Activated naive CD4-positive, alpha-beta T cell treated with anti-CD3 and anti-CD28 coated beads, Interleukin-2, amount 10 ng/mL, durations not matched to agents 7 days and 5 days (primary cell): ENCODE data around the gene MEGF8.

Experiments used
- CTCF ChIA-PET: fragments of 350-600 bp; sonication (Branson Sonifier 250); formaldehyde crosslinking; loops from one replicate; lab custom pipeline; 2021; ENCODE audit warnings: antibody characterized with exemption; lab: Charles Lee
- DNase-seq: peaks from one replicate; pipeline ENCODE4 v3.0.0-alpha.2; 2020
- H3K27ac Mint-ChIP-seq: one replicate; pipeline ENCODE4 v1.8.0; 2021; ENCODE audit warnings: mild to moderate bottlenecking, moderate library complexity, mixed read lengths
- H3K27me3 Mint-ChIP-seq: one replicate; pipeline ENCODE4 v1.8.0; 2021; ENCODE audit warnings: mild to moderate bottlenecking, mixed read lengths
- H3K36me3 Mint-ChIP-seq: one replicate; pipeline ENCODE4 v1.8.0; 2021; ENCODE audit warnings: mixed read lengths
- H3K4me1 Mint-ChIP-seq: one replicate; pipeline ENCODE4 v1.8.0; 2021; ENCODE audit warnings: mixed read lengths
- H3K4me3 Mint-ChIP-seq: one replicate; pipeline ENCODE4 v1.8.0; 2021; ENCODE audit warnings: mild to moderate bottlenecking, moderate library complexity, mixed read lengths
- H3K9me3 Mint-ChIP-seq: one replicate; pipeline ENCODE4 v1.8.0; 2021; ENCODE audit warnings: mixed read lengths

Gene MEGF8

DNA sequence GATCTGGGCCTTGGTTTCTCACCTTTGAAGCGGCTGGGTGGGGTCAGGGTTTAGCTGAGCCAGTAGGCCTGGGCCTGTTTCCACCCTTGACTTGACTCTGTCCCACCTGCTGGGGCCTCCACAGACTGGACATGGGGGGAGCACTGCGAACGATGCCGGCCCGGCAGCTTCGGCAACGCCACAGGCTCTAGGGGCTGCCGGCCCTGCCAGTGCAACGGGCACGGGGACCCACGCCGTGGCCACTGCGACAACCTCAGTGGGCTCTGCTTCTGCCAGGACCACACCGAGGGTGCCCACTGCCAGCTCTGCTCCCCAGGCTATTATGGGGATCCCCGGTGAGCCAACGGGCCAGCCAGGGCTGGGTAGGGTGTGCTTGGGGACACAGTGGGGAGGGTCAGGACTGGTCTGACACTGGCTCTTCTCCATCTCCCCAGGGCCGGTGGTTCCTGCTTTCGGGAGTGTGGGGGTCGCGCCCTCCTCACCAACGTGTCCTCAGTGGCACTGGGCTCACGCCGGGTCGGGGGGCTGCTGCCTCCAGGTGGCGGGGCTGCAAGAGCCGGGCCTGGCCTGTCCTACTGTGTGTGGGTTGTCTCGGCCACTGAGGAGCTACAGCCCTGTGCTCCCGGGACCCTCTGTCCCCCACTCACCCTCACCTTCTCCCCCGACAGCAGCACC is 28.0 kb downstream of the MEGF8 start:
- no peaks in the 10 kb centered on the region for H3K9me3 Mint-ChIP-seq
- H3K4me3 Mint-ChIP-seq = no peak overlapping the region
- H3K4me1 Mint-ChIP-seq = no peaks in the 10 kb centered on the region
- H3K36me3 Mint-ChIP-seq = no peaks in the 10 kb centered on the region
- no peak for DNase-seq
- H3K27ac Mint-ChIP-seq = no peak overlapping the region
- CTCF ChIA-PET = no interaction called here
- no peaks in the 10 kb centered on the region for H3K27me3 Mint-ChIP-seq

DNA sequence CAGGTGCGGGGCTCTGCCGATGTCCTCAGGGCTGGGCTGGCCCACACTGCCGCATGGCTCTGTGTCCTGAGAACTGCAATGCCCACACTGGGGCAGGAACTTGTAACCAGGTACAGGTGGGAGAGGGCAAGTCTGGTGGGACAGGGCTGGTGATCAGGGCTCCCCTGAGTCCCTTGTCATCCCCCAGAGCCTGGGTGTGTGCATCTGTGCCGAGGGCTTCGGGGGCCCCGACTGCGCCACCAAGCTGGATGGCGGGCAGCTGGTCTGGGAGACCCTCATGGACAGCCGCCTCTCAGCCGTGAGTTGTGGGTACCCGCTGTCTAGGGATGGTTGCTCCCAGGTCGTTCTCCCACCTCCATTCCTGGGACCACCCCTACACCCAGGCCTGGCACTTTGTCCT is 30.5 kb downstream of the MEGF8 start:
- Mint-ChIP-seq H3K9me3 (no peaks in the 10 kb centered on the region), H3K4me3 (no peak overlapping the region), H3K27ac (no peak overlapping the region), H3K36me3 (no peaks in the 10 kb centered on the region), H3K27me3 (no peaks in the 10 kb centered on the region), H3K4me1 (no peaks in the 10 kb centered on the region)
- CTCF ChIA-PET = no interaction called here
- no peak for DNase-seq

DNA sequence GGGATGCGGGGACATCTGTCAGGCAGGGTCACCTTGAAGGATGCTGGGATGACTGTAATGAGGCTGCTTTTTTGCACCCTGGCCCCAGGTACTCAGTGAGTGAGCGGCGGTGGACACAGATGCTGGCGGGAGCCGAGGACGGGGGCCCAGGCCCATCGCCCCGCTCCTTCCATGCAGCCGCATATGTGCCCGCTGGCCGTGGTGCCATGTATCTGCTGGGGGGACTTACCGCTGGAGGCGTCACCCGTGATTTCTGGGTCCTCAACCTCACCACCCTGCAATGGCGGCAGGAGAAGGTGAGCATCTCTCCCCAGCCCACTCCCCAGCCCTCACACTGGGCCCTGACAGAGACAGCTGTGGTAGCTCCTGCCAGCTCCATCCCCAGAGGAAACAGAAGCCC is 31.3 kb downstream of the MEGF8 start:
- no peaks in the 10 kb centered on the region for H3K4me1 Mint-ChIP-seq
- no peak for DNase-seq
- H3K4me3 Mint-ChIP-seq = no peak overlapping the region
- no peaks in the 10 kb centered on the region for H3K27me3 Mint-ChIP-seq
- H3K9me3 Mint-ChIP-seq = no peaks in the 10 kb centered on the region
- no peak overlapping the region for H3K27ac Mint-ChIP-seq
- CTCF ChIA-PET = interaction anchor here (0.5 kb wide), 1 partner anchor 237 kb away, joined by 3 read pairs; no protein-coding TSS in a partner anchor
- no peaks in the 10 kb centered on the region for H3K36me3 Mint-ChIP-seq

DNA sequence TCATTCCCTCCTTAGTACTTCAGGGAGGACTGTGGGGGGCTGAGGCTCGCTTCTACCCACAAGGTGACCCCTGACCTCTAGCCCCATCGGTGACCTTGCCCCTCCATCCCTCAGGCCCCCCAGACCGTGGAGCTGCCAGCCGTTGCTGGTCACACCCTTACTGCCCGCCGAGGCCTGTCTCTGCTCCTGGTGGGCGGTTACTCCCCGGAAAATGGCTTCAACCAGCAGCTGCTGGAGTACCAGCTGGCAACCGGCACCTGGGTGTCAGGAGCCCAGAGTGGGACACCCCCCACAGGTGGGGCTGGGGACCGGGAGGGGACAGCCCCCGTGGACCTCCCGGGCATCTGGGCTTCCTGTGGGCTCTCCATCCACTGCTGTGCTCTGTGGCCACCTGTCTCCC is 31.9 kb downstream of the MEGF8 start:
- no peak overlapping the region for H3K4me3 Mint-ChIP-seq
- no peaks in the 10 kb centered on the region for H3K9me3 Mint-ChIP-seq
- DNase-seq = no peak
- no peaks in the 10 kb centered on the region for H3K27me3 Mint-ChIP-seq
- no peak overlapping the region for H3K27ac Mint-ChIP-seq
- H3K4me1 Mint-ChIP-seq = no peaks in the 10 kb centered on the region
- no peaks in the 10 kb centered on the region for H3K36me3 Mint-ChIP-seq
- CTCF ChIA-PET = interaction anchor here (0.5 kb wide), 1 partner anchor 237 kb away, joined by 3 read pairs; no protein-coding TSS in a partner anchor

DNA sequence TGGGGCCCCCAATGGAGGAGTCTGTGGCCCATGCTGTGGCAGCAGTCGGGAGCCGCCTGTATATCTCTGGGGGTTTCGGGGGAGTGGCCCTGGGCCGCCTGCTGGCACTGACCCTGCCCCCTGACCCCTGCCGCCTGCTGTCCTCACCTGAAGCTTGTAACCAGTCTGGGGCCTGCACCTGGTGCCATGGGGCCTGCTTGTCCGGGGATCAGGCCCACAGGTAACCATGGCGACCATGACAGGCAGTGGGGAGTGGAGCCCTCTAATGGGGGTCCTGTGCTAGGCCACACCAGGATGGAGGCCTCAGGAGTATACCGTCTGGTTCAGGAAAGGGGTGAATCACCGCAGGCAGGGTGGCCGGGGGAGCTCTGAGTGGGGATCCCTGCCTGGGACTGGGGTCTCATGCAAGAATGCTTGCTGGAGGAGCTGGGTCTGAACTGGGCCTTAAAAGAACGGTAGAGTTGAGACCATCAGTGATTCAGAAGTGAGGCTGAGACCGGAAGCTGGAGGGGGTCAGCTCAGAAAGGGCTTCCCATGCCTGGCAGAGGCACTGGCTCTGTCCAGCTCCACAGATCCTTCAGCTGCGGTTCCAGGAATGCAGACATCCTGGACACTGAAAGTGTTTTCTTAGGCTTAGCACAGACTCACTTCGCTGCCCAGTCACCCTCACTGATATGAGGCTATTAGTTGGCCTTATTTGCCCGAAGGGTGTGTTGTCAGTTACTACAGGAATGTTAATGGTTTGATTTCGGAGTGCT is 35.5 kb downstream of the MEGF8 start:
- no peak overlapping the region for H3K4me3 Mint-ChIP-seq
- H3K36me3 Mint-ChIP-seq = peaks cover 2% of the 10 kb centered on the region
- DNase-seq = no peak
- CTCF ChIA-PET = no interaction called here
- peaks cover 4% of the 10 kb centered on the region for H3K27me3 Mint-ChIP-seq
- no peak overlapping the region for H3K27ac Mint-ChIP-seq
- no peaks in the 10 kb centered on the region for H3K4me1 Mint-ChIP-seq
- peaks cover 12% of the 10 kb centered on the region for H3K9me3 Mint-ChIP-seq

DNA sequence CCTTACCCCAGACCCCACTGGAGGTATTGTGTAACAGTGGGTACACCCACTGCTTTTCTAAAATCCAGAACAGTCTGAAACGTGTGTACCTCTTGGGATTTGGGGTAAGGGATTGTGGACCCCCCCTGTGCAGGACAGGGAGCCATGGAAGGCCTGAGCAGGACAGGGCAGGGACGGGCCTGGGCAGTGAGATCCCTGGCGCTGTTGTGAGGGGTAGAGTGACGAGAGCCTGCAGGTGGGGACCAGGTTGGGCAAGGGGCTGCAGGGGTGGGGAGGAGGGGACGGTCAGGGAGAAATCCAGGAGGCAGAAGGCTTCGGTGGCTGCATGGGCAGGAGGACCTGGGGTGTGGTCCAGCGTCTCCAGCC is 36.1 kb downstream of the MEGF8 start:
- Mint-ChIP-seq H3K9me3 (peaks cover 12% of the 10 kb centered on the region), H3K4me3 (no peak overlapping the region), H3K36me3 (peaks cover 2% of the 10 kb centered on the region), H3K4me1 (no peaks in the 10 kb centered on the region), H3K27ac (no peak overlapping the region), H3K27me3 (peaks cover 4% of the 10 kb centered on the region)
- DNase-seq = no peak
- CTCF ChIA-PET = no interaction called here

DNA sequence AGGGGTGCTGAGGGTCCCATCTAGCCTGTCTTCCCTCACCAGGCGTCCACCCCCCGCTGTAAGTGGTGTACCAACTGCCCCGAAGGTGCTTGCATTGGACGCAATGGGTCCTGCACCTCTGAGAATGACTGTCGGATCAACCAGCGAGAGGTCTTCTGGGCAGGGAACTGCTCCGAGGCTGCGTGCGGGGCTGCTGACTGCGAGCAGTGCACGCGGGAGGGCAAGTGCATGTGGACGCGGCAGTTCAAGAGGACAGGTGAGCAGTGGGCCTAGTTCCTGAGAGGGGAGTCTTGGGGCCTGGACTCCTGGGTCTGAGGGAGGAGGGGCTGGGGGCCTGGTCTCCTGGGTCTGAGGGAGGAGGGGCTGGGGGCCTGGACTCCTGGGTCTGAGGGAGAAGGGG is 36.9 kb downstream of the MEGF8 start:
- no peak for DNase-seq
- Mint-ChIP-seq H3K36me3 (peaks cover 2% of the 10 kb centered on the region), H3K4me3 (no peak overlapping the region), H3K27ac (no peak overlapping the region), H3K4me1 (no peaks in the 10 kb centered on the region), H3K9me3 (peaks cover 12% of the 10 kb centered on the region), H3K27me3 (peaks cover 4% of the 10 kb centered on the region)
- CTCF ChIA-PET = no interaction called here

DNA sequence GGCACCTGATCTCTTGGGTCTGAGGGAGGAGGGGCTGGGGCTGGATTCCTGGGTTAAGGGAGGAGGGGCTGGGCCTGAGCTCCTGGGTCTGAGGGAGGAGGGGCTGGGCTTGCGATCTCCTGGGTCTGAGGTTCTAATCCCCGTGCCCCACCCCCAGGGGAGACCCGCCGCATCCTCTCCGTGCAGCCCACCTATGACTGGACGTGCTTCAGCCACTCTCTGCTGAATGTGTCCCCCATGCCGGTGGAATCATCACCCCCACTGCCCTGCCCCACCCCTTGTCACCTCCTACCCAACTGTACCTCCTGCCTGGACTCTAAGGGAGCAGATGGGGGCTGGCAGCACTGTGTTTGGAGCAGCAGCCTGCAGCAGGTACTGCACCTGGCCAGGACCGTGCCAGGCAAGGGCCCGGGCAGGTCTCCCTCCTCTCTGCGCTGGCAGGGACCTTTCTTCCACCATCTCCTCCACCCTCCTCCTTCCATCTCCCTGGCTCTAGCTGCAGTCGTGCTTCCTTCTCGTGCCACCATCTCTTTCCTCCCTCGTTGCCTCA is 37.5 kb downstream of the MEGF8 start:
- peaks cover 4% of the 10 kb centered on the region for H3K27me3 Mint-ChIP-seq
- H3K27ac Mint-ChIP-seq = no peak overlapping the region
- DNase-seq = no peak
- CTCF ChIA-PET = no interaction called here
- no peaks in the 10 kb centered on the region for H3K4me1 Mint-ChIP-seq
- H3K9me3 Mint-ChIP-seq = peaks cover 12% of the 10 kb centered on the region
- H3K4me3 Mint-ChIP-seq = no peak overlapping the region
- H3K36me3 Mint-ChIP-seq = peaks cover 2% of the 10 kb centered on the region

DNA sequence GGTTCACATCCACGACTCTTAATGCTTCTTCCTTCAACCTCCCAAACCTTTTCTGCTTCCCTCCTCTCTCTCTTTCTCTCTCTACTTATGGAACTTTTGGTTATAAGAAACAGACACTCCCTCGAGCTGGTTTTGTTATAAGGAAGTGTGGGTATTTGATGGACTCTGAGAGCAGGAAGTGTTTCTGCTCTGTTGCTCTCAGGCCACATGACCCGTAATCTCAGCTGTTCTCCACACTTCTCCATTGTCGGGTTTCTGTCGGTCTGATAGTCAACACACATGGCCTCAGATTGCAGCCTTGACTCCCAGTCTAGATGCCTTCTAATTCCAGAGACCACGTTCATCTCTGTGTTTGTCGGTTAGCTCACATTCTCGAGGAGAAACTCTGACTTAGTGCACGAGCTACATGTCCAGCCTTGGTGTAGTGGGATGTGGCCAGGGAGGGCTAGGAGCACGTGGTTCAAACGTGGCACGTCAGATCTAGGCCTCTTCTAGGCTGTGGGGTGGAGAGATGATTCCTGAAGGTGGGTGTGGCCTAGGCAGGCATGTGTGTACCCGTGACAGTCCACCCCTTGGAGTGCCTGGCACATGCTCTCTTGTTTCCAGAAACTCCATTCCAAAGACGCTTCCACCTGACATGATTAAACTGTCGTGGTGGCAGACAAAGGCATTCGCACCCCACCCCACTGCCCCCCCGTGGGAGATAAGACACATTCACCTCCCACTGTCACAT is 38.3 kb downstream of the MEGF8 start:
- Mint-ChIP-seq H3K36me3 (peaks cover 2% of the 10 kb centered on the region), H3K9me3 (peaks cover 12% of the 10 kb centered on the region), H3K27ac (no peak overlapping the region), H3K27me3 (peaks cover 4% of the 10 kb centered on the region), H3K4me1 (no peaks in the 10 kb centered on the region), H3K4me3 (no peak overlapping the region)
- no peak for DNase-seq
- CTCF ChIA-PET = no interaction called here

DNA sequence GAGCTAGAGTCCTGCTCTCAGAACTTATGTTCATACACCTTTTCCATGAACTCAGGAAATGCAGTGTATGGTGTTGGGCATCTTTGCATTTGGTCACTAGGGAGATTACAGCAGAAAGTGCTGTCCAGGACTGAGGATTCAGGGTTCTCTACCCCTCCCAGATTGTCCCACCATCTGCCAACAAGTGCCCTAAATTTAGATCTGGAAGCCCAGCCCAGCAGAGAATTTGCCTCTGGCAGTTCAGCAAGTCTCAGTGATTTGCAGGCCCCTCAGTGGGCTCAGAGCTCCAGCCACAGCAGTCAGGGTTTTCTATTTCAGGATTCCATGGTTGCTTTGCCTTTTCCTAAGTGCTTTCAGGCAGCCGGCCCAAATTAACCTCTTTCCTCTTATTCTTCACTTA is 41.2 kb downstream of the MEGF8 start:
- no peak overlapping the region for H3K4me3 Mint-ChIP-seq
- H3K36me3 Mint-ChIP-seq = peaks cover 2% of the 10 kb centered on the region
- no peak overlapping the region for H3K27ac Mint-ChIP-seq
- H3K27me3 Mint-ChIP-seq = peaks cover 4% of the 10 kb centered on the region
- H3K9me3 Mint-ChIP-seq = peaks cover 12% of the 10 kb centered on the region
- H3K4me1 Mint-ChIP-seq = no peaks in the 10 kb centered on the region
- CTCF ChIA-PET = no interaction called here
- DNase-seq = no peak

DNA sequence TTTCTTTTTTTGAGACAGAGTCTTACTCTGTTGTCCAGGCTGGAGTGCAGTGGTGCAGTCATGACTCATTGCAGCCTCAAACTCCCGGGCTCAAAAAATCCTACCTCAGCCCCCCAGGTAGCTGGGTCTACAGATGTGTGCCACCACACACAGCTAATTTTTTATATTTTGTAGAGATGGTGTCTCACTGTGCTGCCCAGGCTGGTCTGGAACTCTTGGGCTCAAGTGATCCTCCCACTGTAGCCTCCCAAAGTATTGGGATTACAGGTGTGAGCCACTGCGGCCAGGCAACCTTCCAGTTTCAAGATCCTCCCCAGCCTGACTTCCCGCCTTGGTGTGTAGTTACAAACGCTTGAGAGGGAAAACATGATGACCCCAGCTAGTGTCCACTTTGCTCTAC is 42.5 kb downstream of the MEGF8 start:
- no peaks in the 10 kb centered on the region for H3K4me1 Mint-ChIP-seq
- DNase-seq = no peak
- H3K27ac Mint-ChIP-seq = no peak overlapping the region
- H3K9me3 Mint-ChIP-seq = peaks cover 12% of the 10 kb centered on the region
- no peak overlapping the region for H3K4me3 Mint-ChIP-seq
- peaks cover 4% of the 10 kb centered on the region for H3K27me3 Mint-ChIP-seq
- CTCF ChIA-PET = no interaction called here
- H3K36me3 Mint-ChIP-seq = peaks cover 2% of the 10 kb centered on the region

DNA sequence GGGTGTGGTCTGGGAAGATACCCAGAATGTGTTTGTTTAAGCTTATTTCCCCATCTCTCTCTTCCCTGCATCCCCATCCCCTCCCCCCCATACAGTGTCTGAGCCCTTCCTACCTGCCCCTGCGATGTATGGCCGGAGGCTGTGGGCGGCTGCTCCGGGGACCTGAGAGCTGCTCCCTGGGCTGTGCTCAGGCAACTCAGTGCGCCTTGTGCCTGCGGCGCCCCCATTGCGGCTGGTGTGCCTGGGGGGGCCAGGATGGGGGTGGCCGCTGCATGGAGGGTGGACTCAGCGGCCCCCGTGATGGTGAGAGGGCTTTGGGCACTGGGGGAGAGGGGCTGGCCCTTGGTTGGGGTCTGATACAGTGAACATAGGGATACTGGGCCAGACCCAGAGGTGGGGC is 42.9 kb downstream of the MEGF8 start:
- CTCF ChIA-PET = no interaction called here
- H3K27ac Mint-ChIP-seq = no peak overlapping the region

DNA sequence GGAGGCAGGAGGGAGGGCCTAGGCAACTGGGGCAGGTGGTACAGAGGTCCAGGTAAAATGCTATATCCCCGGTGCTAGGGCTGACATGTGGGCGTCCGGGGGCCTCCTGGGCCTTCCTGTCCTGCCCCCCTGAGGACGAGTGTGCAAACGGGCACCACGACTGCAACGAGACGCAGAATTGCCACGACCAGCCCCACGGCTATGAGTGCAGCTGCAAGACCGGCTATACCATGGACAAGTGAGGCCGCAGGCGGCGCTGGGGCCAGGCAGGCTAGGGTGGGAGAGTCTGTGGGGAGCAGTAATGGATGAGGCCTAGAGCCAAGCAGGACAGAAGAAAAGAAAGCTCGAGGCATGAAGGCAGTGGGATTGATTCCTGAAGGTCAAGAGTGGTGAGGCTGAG is 43.3 kb downstream of the MEGF8 start:
- Mint-ChIP-seq H3K27ac (no peak overlapping the region), H3K27me3 (peaks cover 4% of the 10 kb centered on the region), H3K4me3 (no peak overlapping the region), H3K9me3 (peaks cover 9% of the 10 kb centered on the region), H3K4me1 (no peaks in the 10 kb centered on the region), H3K36me3 (peaks cover 2% of the 10 kb centered on the region)
- CTCF ChIA-PET = no interaction called here
- no peak for DNase-seq

More for the DNA sequence above, 42.9 kb downstream of the MEGF8 start:
- no peak for DNase-seq
- H3K4me3 Mint-ChIP-seq = no peak overlapping the region
- H3K4me1 Mint-ChIP-seq = no peaks in the 10 kb centered on the region
- H3K36me3 Mint-ChIP-seq = peaks cover 2% of the 10 kb centered on the region
- H3K9me3 Mint-ChIP-seq = peaks cover 12% of the 10 kb centered on the region
- H3K27me3 Mint-ChIP-seq = peaks cover 4% of the 10 kb centered on the region

DNA sequence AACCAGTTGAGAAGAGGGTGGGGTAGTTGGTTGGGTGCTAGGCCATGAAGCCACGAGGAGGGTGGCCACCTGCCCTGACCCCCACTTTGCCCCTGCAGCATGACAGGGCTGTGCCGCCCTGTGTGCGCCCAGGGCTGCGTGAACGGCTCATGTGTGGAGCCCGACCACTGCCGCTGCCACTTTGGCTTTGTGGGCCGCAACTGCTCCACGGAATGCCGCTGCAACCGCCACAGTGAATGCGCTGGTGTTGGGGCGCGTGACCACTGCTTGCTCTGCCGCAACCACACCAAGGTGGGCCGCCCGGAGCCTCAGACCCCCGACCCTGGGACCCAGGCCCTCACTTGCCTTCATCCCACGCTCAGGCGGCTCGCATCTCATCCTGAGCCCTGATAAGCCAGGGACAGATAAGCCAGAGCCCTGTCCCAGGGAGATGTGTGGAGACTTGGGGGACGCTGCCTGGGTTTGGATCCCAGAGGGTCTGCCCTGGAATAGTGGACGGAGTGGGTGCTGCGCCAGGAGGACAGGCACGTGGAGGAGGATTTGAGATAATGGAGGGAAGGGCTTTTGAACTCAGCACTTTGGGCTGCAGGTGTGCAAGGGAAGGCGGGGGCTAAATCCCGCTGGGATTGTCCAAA is 44.1 kb downstream of the MEGF8 start:
- no peaks in the 10 kb centered on the region for H3K4me1 Mint-ChIP-seq
- H3K4me3 Mint-ChIP-seq = no peak overlapping the region
- H3K27me3 Mint-ChIP-seq = peaks cover 4% of the 10 kb centered on the region
- no peak for DNase-seq
- no peaks in the 10 kb centered on the region for H3K36me3 Mint-ChIP-seq
- H3K27ac Mint-ChIP-seq = no peak overlapping the region
- peaks cover 1% of the 10 kb centered on the region for H3K9me3 Mint-ChIP-seq
- CTCF ChIA-PET = no interaction called here
